Memory B cell (primary cell): ENCODE measurements around the gene NUP160.
"Not testable (repeated sequence)": the region's sequence is repeated elsewhere in the genome, so short reads cannot be mapped to it uniquely, and the experiment has no call there.

Experiments used
- ATAC-seq: fragments of 150-1000 bp; cut with Tn5 transposase; 2 replicates; pipeline ENCODE4 v1.10.0; 2021; ENCODE audit warnings: low read depth, mild to moderate bottlenecking, moderate library complexity
- DNase-seq, 2 donors: peaks; one replicate each; pipeline ENCODE4 v3.0.0; 2022; ENCODE audit warnings: low spot score in 2 of 2
- H3K27ac Mint-ChIP-seq: one replicate; pipeline ENCODE4 v1.8.0; 2022; ENCODE audit warnings: mild to moderate bottlenecking, moderate library complexity, mixed read lengths
- H3K27me3 Mint-ChIP-seq: one replicate; pipeline ENCODE4 v1.8.0; 2022; ENCODE audit warnings: mixed read lengths
- H3K36me3 Mint-ChIP-seq: one replicate; pipeline ENCODE4 v1.8.0; 2022; ENCODE audit warnings: mild to moderate bottlenecking, mixed read lengths
- H3K4me1 Mint-ChIP-seq: one replicate; pipeline ENCODE4 v1.8.0; 2022; ENCODE audit warnings: mixed read lengths
- H3K4me3 Mint-ChIP-seq: one replicate; pipeline ENCODE4 v1.8.0; 2022; ENCODE audit warnings: mild to moderate bottlenecking, moderate library complexity, mixed read lengths
- H3K9me3 Mint-ChIP-seq: one replicate; pipeline ENCODE4 v1.8.0; 2022; ENCODE audit warnings: mixed read lengths

NUP160 gene

GRCh38 chr11:47848700-47849155, 578 bp upstream of the NUP160 start:
- no peaks in the 10 kb centered on the region for H3K9me3 Mint-ChIP-seq
- ATAC-seq, result peak; percentile 4
- peak overlapping the region; percentile 97 for H3K27ac Mint-ChIP-seq
- no peak for DNase-seq
- peak overlapping the region; percentile 95 for H3K4me3 Mint-ChIP-seq
- H3K4me1 Mint-ChIP-seq, result peaks cover 44% of the 10 kb centered on the region
- H3K27me3 Mint-ChIP-seq, result no peaks in the 10 kb centered on the region
- peaks cover 11% of the 10 kb centered on the region for H3K36me3 Mint-ChIP-seq

GRCh38 chr11:47847537-47847891, 636 bp downstream of the NUP160 start:
- no peak for DNase-seq
- H3K27me3 Mint-ChIP-seq, result no peaks in the 10 kb centered on the region
- H3K36me3 Mint-ChIP-seq, result peaks cover 11% of the 10 kb centered on the region
- no peaks in the 10 kb centered on the region for H3K9me3 Mint-ChIP-seq
- no peak for ATAC-seq
- H3K4me1 Mint-ChIP-seq, result peaks cover 42% of the 10 kb centered on the region
- peak overlapping the region; percentile 97 for H3K27ac Mint-ChIP-seq
- peak overlapping the region; percentile 95 for H3K4me3 Mint-ChIP-seq

DNA sequence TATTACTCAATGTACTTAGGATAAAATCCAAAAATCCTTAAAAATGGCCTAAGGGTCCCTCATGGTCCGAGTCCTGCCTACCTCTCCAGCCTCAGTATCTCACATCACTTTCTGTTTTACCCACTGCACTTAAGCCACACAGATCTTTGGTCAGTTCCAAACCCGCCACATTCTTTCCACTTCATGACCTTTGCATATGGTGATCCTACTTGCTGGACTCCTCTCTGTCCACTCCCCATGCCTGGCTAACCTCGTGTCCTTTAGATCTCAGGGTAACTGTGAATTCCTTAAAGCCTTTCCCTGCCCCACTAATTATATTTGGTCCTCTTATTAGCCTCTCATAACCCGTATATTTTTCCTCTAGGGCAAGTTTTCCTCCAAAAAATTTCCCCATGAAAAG, 1.2 kb downstream of the NUP160 start:
- peak overlapping the region; percentile 97 for H3K27ac Mint-ChIP-seq
- H3K4me1 Mint-ChIP-seq, result peaks cover 37% of the 10 kb centered on the region
- peak overlapping the region; percentile 53 for H3K4me3 Mint-ChIP-seq
- H3K9me3 Mint-ChIP-seq, result no peaks in the 10 kb centered on the region
- no peak for DNase-seq
- H3K27me3 Mint-ChIP-seq, result no peaks in the 10 kb centered on the region
- no peak for ATAC-seq
- H3K36me3 Mint-ChIP-seq, result peaks cover 11% of the 10 kb centered on the region

DNA sequence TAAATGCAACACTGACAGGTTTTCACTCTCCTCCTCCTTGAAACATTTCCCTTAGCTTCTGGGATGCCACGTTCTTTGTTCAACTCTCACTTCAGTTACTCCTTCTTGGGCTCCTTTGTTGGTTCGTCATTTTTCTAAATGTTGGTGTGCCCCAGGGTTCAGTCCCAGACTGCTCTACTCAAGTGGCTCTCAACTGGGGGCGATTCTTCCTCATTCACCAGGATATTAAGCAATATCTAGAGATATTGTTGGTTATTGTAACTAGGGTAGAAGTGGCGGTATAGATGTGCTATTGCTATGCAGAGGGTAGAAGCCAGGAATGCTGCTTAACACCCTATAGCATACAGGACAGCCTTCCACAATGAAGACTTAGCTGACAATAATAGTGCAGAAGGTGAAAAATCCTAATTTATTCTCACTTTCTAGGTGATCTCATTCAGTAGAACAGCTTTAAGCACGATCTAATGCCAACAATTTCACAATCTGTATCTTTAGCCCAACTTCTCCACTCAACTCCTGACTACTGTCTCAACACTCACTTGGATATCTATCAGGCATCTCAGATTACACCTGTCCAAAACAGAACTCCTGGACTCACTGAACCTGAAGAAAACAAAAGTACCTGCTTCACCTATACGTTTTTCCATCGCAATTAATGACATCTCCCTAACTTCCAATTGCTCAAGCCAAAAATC, 4.6 kb downstream of the NUP160 start:
- DNase-seq, result no peak
- H3K27ac Mint-ChIP-seq, result no peak overlapping the region
- no peak overlapping the region for H3K4me3 Mint-ChIP-seq

DNA sequence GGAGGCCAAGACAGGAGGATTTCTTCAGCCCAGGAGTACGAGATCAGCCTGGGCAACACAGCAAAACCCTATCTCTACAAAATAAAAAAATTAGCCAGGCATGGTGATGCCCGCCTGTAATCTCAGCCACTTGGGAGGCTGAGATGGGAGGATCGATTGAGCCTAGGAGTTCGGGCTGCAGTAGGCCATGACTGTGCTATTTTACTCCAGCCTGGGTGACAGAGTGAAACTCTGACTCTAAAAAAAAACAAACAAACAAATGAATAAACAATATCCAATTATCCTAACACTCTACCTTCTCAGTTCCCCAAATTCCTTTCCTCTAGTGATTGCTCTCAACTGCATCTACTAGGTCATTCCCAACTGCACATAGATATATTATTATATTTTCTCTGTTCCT, 5.4 kb downstream of the NUP160 start:
- no peaks in the 10 kb centered on the region for H3K9me3 Mint-ChIP-seq
- H3K27me3 Mint-ChIP-seq, result no peaks in the 10 kb centered on the region

More for the DNA sequence above, 4.6 kb downstream of the NUP160 start:
- ATAC-seq, result no peak
- H3K36me3 Mint-ChIP-seq, result peaks cover 14% of the 10 kb centered on the region
- H3K27me3 Mint-ChIP-seq, result no peaks in the 10 kb centered on the region
- H3K4me1 Mint-ChIP-seq, result peaks cover 12% of the 10 kb centered on the region
- no peaks in the 10 kb centered on the region for H3K9me3 Mint-ChIP-seq

GRCh38 chr11:47837929-47838328, 10.2 kb downstream of the NUP160 start:
- no peaks in the 10 kb centered on the region for H3K27me3 Mint-ChIP-seq
- H3K27ac Mint-ChIP-seq, result peak overlapping the region; percentile 77
- DNase-seq (no peak), ATAC-seq (no peak)
- H3K4me1 Mint-ChIP-seq, result peaks cover 13% of the 10 kb centered on the region
- no peak overlapping the region for H3K4me3 Mint-ChIP-seq
- H3K9me3 Mint-ChIP-seq, result no peaks in the 10 kb centered on the region
- H3K36me3 Mint-ChIP-seq, result peaks cover 21% of the 10 kb centered on the region

More for the DNA sequence above, 5.4 kb downstream of the NUP160 start:
- H3K36me3 Mint-ChIP-seq, result peaks cover 18% of the 10 kb centered on the region
- no peak overlapping the region for H3K27ac Mint-ChIP-seq
- ATAC-seq (no peak), DNase-seq (no peak)
- H3K4me3 Mint-ChIP-seq, result no peak overlapping the region
- H3K4me1 Mint-ChIP-seq, result peaks cover 15% of the 10 kb centered on the region

GRCh38 chr11:47837292-47837691, 10.9 kb downstream of the NUP160 start:
- ATAC-seq (no peak), DNase-seq (no peak)
- Mint-ChIP-seq H3K27me3 (no peaks in the 10 kb centered on the region), H3K4me3 (no peak overlapping the region), H3K27ac (no peak overlapping the region), H3K36me3 (peaks cover 25% of the 10 kb centered on the region), H3K4me1 (peaks cover 13% of the 10 kb centered on the region), H3K9me3 (no peaks in the 10 kb centered on the region)

GRCh38 chr11:47830013-47830412, 18.1 kb downstream of the NUP160 start:
- peaks cover 38% of the 10 kb centered on the region for H3K36me3 Mint-ChIP-seq
- ATAC-seq, H3K4me3 Mint-ChIP-seq, DNase-seq, H3K9me3 Mint-ChIP-seq, H3K27me3 Mint-ChIP-seq: not testable (repeated sequence)
- peaks cover 36% of the 10 kb centered on the region for H3K4me1 Mint-ChIP-seq
- peak overlapping the region; percentile 94 for H3K27ac Mint-ChIP-seq

GRCh38 chr11:47828284-47828683, 19.9 kb downstream of the NUP160 start:
- H3K4me1 Mint-ChIP-seq, result peaks cover 30% of the 10 kb centered on the region
- peaks cover 2% of the 10 kb centered on the region for H3K9me3 Mint-ChIP-seq
- ATAC-seq, result no peak
- peaks cover 35% of the 10 kb centered on the region for H3K36me3 Mint-ChIP-seq
- H3K27ac Mint-ChIP-seq, result peak overlapping the region; percentile 87
- no peak overlapping the region for H3K4me3 Mint-ChIP-seq
- DNase-seq, result no peak
- no peaks in the 10 kb centered on the region for H3K27me3 Mint-ChIP-seq

DNA sequence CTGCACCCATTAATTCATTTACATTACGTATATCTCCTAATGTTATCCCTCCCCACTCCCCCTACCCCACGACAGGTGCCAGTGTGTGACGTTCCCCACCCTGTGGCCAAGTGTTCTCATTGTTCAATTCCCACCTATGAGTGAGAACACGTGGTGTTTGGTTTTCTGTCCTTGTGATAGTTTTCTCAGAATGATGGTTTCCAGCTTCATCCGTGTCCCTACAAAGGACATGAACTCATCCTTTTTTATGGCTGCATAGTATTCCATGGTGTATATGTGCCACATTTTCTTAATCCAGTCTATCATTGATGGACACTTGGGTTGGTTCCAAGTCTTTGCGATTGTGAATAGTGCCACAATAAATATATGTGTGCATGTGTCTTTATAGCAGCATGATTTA, 25.5 kb downstream of the NUP160 start:
- H3K27ac Mint-ChIP-seq, result peak overlapping the region; percentile 29
- H3K4me3 Mint-ChIP-seq, H3K4me1 Mint-ChIP-seq, DNase-seq, H3K9me3 Mint-ChIP-seq, H3K27me3 Mint-ChIP-seq, ATAC-seq: not testable (repeated sequence)
- H3K36me3 Mint-ChIP-seq, result peaks cover 32% of the 10 kb centered on the region

DNA sequence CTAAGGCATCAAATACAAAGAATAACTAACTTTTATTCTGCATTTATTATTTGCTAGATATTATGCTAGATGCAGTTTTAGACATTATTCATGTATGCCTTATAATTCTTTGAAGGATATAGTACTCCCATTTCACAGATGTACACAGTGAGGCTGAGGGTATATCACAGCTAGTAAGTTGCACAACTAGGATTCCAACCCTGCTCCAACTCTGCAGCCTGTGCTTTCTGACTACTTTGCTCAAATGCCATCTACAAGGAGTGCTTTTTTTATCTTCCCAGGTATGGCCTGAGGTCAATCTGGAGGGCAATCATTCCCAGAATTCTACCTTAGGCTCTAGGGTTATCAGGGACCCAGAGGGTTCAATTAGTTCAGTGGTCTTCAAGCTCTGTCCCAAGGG, 28.4 kb downstream of the NUP160 start:
- Mint-ChIP-seq H3K27ac (no peak overlapping the region), H3K36me3 (peaks cover 34% of the 10 kb centered on the region), H3K4me3 (no peak overlapping the region), H3K9me3 (peaks cover 2% of the 10 kb centered on the region), H3K27me3 (no peaks in the 10 kb centered on the region), H3K4me1 (peaks cover 5% of the 10 kb centered on the region)
- no peak for ATAC-seq
- DNase-seq, result no peak

DNA sequence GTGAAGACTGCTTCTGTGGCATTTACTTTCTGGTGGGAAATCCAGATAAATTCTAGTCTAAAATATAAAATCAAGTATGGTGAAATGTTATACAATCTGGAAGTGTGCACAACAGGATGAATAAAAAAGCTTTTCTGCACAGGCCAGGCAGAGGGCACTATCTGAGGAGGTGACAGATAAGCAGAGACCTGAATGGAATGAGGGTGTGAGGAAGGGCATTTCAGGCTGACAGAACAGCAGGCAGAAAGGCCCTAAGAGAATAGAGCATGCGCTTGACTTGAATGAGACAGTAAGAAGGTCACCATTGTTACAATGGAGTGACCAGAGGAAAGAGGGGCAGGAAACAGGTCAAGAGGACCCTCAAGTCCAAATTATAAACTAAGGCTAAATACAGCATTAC, 47.4 kb downstream of the NUP160 start:
- H3K4me3 Mint-ChIP-seq, result no peak overlapping the region
- no peak for DNase-seq
- H3K27me3 Mint-ChIP-seq, result no peaks in the 10 kb centered on the region
- peaks cover 15% of the 10 kb centered on the region for H3K36me3 Mint-ChIP-seq
- no peak for ATAC-seq
- H3K9me3 Mint-ChIP-seq, result no peaks in the 10 kb centered on the region
- peaks cover 3% of the 10 kb centered on the region for H3K4me1 Mint-ChIP-seq
- H3K27ac Mint-ChIP-seq, result no peak overlapping the region

DNA sequence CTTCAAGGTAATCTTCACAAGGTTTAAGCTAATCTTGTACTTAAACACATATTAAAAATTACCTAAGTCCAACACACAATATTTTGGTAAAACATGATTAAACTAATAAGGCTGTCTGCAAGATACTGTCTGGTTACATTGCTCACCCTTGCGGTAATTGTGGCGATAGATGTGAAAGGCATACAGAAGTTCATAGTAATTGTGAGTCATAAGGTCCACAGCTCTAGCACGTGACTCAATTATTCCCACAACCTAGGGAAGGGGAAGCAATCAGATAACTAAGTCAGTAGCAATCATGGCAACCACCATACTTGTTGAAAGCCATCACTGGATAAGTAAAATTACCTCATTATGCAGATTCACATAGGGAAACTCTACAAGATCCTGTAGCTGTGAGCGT, 50.5 kb downstream of the NUP160 start:
- Mint-ChIP-seq H3K9me3 (no peaks in the 10 kb centered on the region), H3K27ac (peak overlapping the region; percentile 32), H3K27me3 (no peaks in the 10 kb centered on the region), H3K4me1 (peaks cover 3% of the 10 kb centered on the region), H3K4me3 (no peak overlapping the region), H3K36me3 (peaks cover 22% of the 10 kb centered on the region)
- DNase-seq (no peak), ATAC-seq (no peak)

DNA sequence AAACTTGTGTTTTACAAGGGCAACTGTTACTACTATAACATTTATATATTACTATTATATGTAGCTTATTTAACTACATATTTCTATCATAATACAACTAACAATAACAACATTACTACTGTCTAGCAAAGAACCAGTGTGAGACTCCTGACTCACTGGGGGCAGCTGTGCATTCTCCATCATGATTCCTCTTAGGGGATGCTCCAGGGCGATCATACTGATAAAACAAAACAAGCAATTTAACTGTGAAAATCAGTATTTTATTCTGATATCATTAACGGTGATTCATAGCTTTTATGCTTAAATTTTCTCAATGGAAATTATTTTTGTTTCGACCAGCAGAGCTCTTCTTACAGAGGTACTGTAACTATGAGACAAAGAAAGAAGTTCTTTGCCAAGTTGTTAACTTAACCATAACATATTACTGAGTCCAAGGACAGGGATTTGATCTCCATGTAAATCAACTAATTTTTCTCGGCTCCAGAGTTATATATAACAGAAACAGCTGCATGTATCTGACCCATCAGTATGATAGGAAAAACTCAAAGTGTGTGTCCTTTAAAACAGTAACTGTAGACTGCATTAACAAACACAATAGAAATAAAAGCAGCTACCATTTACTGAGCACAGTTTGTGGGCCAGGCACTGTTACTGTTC, 56.2 kb downstream of the NUP160 start:
- Mint-ChIP-seq H3K27me3 (no peaks in the 10 kb centered on the region), H3K27ac (no peak overlapping the region), H3K36me3 (peaks cover 26% of the 10 kb centered on the region), H3K4me3 (no peak overlapping the region), H3K4me1 (peaks cover 2% of the 10 kb centered on the region), H3K9me3 (no peaks in the 10 kb centered on the region)
- ATAC-seq (no peak), DNase-seq (no peak)

DNA sequence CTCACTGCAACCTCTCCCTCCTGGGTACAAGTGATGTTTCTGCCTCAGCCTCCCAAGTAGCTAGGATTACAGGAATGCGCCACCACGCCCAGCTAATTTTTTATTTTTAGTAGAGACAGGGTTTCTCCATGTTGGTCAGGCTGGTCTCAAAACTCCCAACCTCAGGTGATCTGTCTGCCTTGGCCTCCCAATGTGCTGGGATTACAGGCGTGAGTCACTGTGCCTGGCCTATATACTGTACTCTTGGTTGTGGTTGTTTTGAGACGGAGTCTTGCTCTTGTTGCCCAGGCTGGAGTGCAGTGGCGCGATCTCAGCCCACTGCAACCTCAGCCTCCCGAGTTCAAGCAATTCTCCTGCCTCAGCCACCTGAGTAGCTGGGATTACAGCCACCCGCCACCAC, 58.1 kb downstream of the NUP160 start:
- not testable (repeated sequence) for H3K4me3 Mint-ChIP-seq, ATAC-seq
- H3K36me3 Mint-ChIP-seq, result peaks cover 30% of the 10 kb centered on the region

More for the DNA sequence above, 58.1 kb downstream of the NUP160 start:
- not testable (repeated sequence) for H3K27me3 Mint-ChIP-seq, H3K27ac Mint-ChIP-seq, H3K9me3 Mint-ChIP-seq, H3K4me1 Mint-ChIP-seq, DNase-seq
